ENCODE results near the gene SLC17A1.

- TF ChIP-seq CEBPB (IDR thresholded peaks at IDR 0.05) (no peak), RAD21 (IDR thresholded peaks at IDR 0.05; ENCODE audit: low read depth) (no peak), FOXM1 (IDR thresholded peaks at IDR 0.05; ENCODE audit: borderline replicate concordance, low read depth) (no peak)
Observed at GRCh38 chr6:25880601-25881000, 48.7 kb upstream of the SLC17A1 start.
